K562 (cell line): ENCODE measurements around the gene BLOC1S4. TPM values are rescaled to one million over a fixed set of nuclear protein-coding genes. Genes with fewer than 3 reads are reported as not detected.
A peak's percentile ranks its signal among the peaks of the same experiment; 100 is the strongest.

Experiments used
- ARID2 ChIP-seq: fragments of 450-650 bp; IDR thresholded peaks from 2 replicates; pipeline ENCODE4 v1.6.1; 2017; ENCODE audit warnings: antibody characterized with exemption, mild to moderate bottlenecking
- CCAR2 ChIP-seq: fragments of 200-400 bp; formaldehyde crosslinking; IDR thresholded peaks from 2 replicates; pipeline ENCODE4 v1.6.1; 2017; ENCODE audit warnings: mild to moderate bottlenecking, low read depth, low read length
- CREBBP ChIP-seq: IDR thresholded peaks from one replicate; pipeline ENCODE4 v1.6.1; 2012; ENCODE audit warnings: low read depth, mild to moderate bottlenecking, control low read depth, inconsistent platforms, low read length
- ESRRB ChIP-seq: fragments of 250-450 bp; sonication (Bioruptor Pico); IDR thresholded peaks from 2 replicates; pipeline ENCODE4 v1.5.0; 2020; ENCODE audit warnings: mild to moderate bottlenecking, moderate library complexity, borderline replicate concordance
- GATAD2A ChIP-seq: fragments of 450-650 bp; IDR thresholded peaks from 2 replicates; pipeline ENCODE4 v1.6.1; 2017
- MTA1 ChIP-seq: fragments of 450-650 bp; IDR thresholded peaks from 2 replicates; pipeline ENCODE4 v1.6.1; 2017; ENCODE audit warnings: borderline replicate concordance
- NONO ChIP-seq, 2 experiments: fragments of 200-400 bp in 1 of 2; fragments of 450-650 bp in 1 of 2; formaldehyde crosslinking in 1 of 2; IDR thresholded peaks; 2 replicates each; pipeline ENCODE4 v1.6.1; 2017; ENCODE audit warnings: low read depth in 2 of 2, mild to moderate bottlenecking in 2 of 2, moderate library complexity in 2 of 2, low read length in 1 of 2
- RBFOX2 ChIP-seq: fragments of 200-400 bp; formaldehyde crosslinking; IDR thresholded peaks from 2 replicates; pipeline ENCODE4 v1.6.1; 2017; ENCODE audit warnings: low read depth, mild to moderate bottlenecking, low read length, moderate library complexity
- STAT5B ChIP-seq: fragments of 250-450 bp; sonication (Bioruptor Pico); IDR thresholded peaks from 2 replicates; pipeline ENCODE4 v1.8.0; 2021; ENCODE audit warnings: mild to moderate bottlenecking, inconsistent platforms
- SUPT5H ChIP-seq: fragments of 450-650 bp; IDR thresholded peaks from 2 replicates; pipeline ENCODE4 v1.6.1; 2016
- ZC3H11A ChIP-seq: IDR thresholded peaks from 2 replicates; pipeline ENCODE4 v1.6.1; 2012; ENCODE audit warnings: low read depth, low read length, improper control_type of control experiment
- ZC3H4 ChIP-seq: sonication (generic); formaldehyde crosslinking; IDR thresholded peaks from 2 replicates; pipeline ENCODE4 v1.9.0; 2021; ENCODE audit warnings: missing genetic modification reagents, borderline replicate concordance
- ZNF165 ChIP-seq: fragments of 250-450 bp; sonication (Bioruptor Pico); IDR thresholded peaks from 2 replicates; pipeline ENCODE4 v1.4.0; 2020; ENCODE audit warnings: borderline replicate concordance
- ZNF586 ChIP-seq: fragments of 450-650 bp; formaldehyde crosslinking; conservative IDR thresholded peaks from 2 replicates; pipeline ENCODE4 v1.4.0; 2020; ENCODE audit warnings: mild to moderate bottlenecking, moderate library complexity
- ZNF699 ChIP-seq: fragments of 250-450 bp; sonication (Bioruptor Pico); IDR thresholded peaks from 2 replicates; pipeline ENCODE4 v1.8.0; 2021; ENCODE audit warnings: mild to moderate bottlenecking, moderate library complexity; ENCODE audit not compliant: insufficient replicate concordance
- ZNF76 ChIP-seq: fragments of 250-450 bp; sonication (Bioruptor Pico); IDR thresholded peaks from 2 replicates; pipeline ENCODE4 v1.4.0; 2020; ENCODE audit warnings: mild to moderate bottlenecking, moderate library complexity, borderline replicate concordance
- ZNF785 ChIP-seq: fragments of 250-450 bp; sonication (Bioruptor Pico); IDR thresholded peaks from 2 replicates; pipeline ENCODE4 v1.4.0; 2020; ENCODE audit warnings: mild to moderate bottlenecking
- polyA plus RNA-seq, 8 experiments: library from polyadenylated mRNA; depleted of rRNA in 4 of 8; stranded (reverse) in 5 of 8; unstranded in 3 of 8; fragments of >200 nt; fragmentation: Nextera tagmentation in 2 of 8; fragmentation: Illumina TruSeq in 1 of 8; extraction: Ambion mirVana in 2 of 8; extraction: Trizol in 1 of 8; gene quantifications; 2 replicates each; pipeline versions ENCODE4 v1.2.1 to v1.2.3, GENCODE V29; 2011 to 2014; ENCODE audit warnings: inconsistent platforms in 1 of 8, missing spikeins in 1 of 8
- total RNA-seq, 7 experiments: library from RNA; depleted of rRNA in 6 of 7; stranded (reverse); fragments of >200 nt in 6 of 7; fragmentation: Illumina TruSeq in 2 of 7; extraction: Trizol in 2 of 7; gene quantifications; 2 replicates each; pipeline versions ENCODE4 v1.2.1 to v1.2.3, GENCODE V29; 2011 to 2021; ENCODE audit warnings: low replicate concordance in 1 of 7
- TF ChIP-seq, protein P1 (sequence below): fragments of 450-650 bp; IDR thresholded peaks from 2 replicates; pipeline ENCODE4 v1.6.1; 2014; ENCODE audit warnings: low read depth, mild to moderate bottlenecking, moderate library complexity, borderline replicate concordance
- TF ChIP-seq, protein P2 (sequence below): fragments of 450-650 bp; IDR thresholded peaks from 2 replicates; pipeline ENCODE4 v1.6.1; 2017; ENCODE audit warnings: antibody characterized with exemption
- TF ChIP-seq, protein P3 (sequence below): IDR thresholded peaks from 2 replicates; pipeline ENCODE4 v1.6.1; 2011; ENCODE audit warnings: borderline replicate concordance, low read depth, mild to moderate bottlenecking, moderate library complexity, low read length; ENCODE audit not compliant: insufficient read depth, poor library complexity, severe bottlenecking
- TF ChIP-seq, protein P4 (sequence below), 2 experiments: fragments of 450-650 bp in 1 of 2; sonication (generic) in 1 of 2; formaldehyde crosslinking; conservative IDR thresholded peaks; 2 replicates each; pipeline versions ENCODE4 v1.4.0 to v1.8.1; 2020 to 2022; ENCODE audit warnings: mild to moderate bottlenecking in 1 of 2, missing genetic modification reagents in 1 of 2
- TF ChIP-seq, protein P5 (sequence below): fragments of 250-450 bp; sonication (Bioruptor Pico); IDR thresholded peaks from 2 replicates; pipeline ENCODE4 v1.6.1; 2021; ENCODE audit warnings: mild to moderate bottlenecking

BLOC1S4 gene
- total and polyA plus RNA-seq, 9 of the 15 experiments (the other 6 are each of a cell fraction or from before 2014, with no cell fraction given): 3.1 to 31.6 (median 11.2) TPM

DNA sequence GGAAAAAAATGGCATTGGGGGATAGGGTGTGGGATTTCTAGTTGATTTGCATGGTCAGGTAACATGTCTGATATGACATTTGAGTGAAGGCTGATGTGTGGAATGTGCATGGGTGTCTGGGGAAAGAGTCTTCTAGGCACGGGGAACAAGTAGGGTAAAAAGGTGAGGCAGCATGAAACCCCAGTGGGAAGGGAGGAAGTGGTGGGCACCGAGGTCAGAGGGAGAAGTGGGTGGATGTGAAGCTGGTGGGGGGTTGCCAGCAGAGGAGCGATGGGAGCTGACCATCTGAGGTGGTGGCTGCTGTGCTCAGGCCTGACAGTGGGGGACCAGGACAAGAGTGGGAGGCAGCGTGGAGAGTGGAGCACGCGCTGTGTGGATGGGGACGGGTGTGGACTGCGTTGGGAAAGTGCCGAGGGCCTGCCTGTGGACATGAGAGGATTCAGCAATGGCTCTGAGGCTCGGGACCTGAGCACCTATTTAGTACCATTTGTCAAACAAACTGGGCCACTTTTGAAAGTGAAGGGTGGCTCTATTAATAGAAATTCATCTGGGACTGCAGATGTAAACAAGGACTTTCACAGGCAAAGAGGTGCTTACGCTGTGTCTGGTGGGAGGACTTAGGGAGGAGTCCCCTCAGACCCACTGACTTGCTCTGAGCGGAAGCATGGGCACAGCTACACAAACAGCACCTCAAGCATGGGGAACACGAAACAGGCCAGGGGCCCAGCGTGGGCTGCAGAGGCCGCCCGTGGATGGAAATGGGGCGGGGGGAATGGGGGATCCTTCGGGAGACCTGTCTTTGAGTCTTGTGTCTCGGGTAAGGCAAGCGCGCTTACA is 39.0 kb upstream of the BLOC1S4 start (continued):
- TF ChIP-seq CCAR2 (no peak), CREBBP (no peak), ZNF785 (CRISPR knock-in tag) (no peak), ZC3H11A (no peak), ZNF76 (CRISPR knock-in tag) (no peak), STAT5B (CRISPR knock-in tag) (no peak), ESRRB (CRISPR knock-in tag) (no peak), ZC3H4 (CRISPR knock-in tag) (no peak), NONO (IDR thresholded peaks at IDR 0.05; ENCODE audit: low read depth in 2 of 2, low read length in 1 of 2) (no peak), ZNF699 (CRISPR knock-in tag) (no peak), GATAD2A (no peak), ZNF165 (CRISPR knock-in tag) (no peak), ARID2 (no peak), RBFOX2 (peak; percentile 74), SUPT5H (peak; percentile 81), ZNF586 (CRISPR knock-in tag) (no peak), MTA1 (no peak)
- TF ChIP-seq, protein P1, sequence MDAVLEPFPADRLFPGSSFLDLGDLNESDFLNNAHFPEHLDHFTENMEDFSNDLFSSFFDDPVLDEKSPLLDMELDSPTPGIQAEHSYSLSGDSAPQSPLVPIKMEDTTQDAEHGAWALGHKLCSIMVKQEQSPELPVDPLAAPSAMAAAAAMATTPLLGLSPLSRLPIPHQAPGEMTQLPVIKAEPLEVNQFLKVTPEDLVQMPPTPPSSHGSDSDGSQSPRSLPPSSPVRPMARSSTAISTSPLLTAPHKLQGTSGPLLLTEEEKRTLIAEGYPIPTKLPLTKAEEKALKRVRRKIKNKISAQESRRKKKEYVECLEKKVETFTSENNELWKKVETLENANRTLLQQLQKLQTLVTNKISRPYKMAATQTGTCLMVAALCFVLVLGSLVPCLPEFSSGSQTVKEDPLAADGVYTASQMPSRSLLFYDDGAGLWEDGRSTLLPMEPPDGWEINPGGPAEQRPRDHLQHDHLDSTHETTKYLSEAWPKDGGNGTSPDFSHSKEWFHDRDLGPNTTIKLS: no peak
- TF ChIP-seq, protein P2, sequence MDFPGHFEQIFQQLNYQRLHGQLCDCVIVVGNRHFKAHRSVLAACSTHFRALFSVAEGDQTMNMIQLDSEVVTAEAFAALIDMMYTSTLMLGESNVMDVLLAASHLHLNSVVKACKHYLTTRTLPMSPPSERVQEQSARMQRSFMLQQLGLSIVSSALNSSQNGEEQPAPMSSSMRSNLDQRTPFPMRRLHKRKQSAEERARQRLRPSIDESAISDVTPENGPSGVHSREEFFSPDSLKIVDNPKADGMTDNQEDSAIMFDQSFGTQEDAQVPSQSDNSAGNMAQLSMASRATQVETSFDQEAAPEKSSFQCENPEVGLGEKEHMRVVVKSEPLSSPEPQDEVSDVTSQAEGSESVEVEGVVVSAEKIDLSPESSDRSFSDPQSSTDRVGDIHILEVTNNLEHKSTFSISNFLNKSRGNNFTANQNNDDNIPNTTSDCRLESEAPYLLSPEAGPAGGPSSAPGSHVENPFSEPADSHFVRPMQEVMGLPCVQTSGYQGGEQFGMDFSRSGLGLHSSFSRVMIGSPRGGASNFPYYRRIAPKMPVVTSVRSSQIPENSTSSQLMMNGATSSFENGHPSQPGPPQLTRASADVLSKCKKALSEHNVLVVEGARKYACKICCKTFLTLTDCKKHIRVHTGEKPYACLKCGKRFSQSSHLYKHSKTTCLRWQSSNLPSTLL: no peak
- TF ChIP-seq, protein P3, sequence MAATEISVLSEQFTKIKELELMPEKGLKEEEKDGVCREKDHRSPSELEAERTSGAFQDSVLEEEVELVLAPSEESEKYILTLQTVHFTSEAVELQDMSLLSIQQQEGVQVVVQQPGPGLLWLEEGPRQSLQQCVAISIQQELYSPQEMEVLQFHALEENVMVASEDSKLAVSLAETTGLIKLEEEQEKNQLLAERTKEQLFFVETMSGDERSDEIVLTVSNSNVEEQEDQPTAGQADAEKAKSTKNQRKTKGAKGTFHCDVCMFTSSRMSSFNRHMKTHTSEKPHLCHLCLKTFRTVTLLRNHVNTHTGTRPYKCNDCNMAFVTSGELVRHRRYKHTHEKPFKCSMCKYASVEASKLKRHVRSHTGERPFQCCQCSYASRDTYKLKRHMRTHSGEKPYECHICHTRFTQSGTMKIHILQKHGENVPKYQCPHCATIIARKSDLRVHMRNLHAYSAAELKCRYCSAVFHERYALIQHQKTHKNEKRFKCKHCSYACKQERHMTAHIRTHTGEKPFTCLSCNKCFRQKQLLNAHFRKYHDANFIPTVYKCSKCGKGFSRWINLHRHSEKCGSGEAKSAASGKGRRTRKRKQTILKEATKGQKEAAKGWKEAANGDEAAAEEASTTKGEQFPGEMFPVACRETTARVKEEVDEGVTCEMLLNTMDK: no peak
- TF ChIP-seq, protein P4, sequence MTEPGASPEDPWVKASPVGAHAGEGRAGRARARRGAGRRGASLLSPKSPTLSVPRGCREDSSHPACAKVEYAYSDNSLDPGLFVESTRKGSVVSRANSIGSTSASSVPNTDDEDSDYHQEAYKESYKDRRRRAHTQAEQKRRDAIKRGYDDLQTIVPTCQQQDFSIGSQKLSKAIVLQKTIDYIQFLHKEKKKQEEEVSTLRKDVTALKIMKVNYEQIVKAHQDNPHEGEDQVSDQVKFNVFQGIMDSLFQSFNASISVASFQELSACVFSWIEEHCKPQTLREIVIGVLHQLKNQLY (CRISPR knock-in tag; conservative IDR thresholded peaks at IDR 0.05): no peak
- TF ChIP-seq, protein P5, sequence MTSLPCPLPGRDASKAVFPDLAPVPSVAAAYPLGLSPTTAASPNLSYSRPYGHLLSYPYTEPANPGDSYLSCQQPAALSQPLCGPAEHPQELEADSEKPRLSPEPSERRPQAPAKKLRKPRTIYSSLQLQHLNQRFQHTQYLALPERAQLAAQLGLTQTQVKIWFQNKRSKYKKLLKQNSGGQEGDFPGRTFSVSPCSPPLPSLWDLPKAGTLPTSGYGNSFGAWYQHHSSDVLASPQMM (CRISPR knock-in tag): no peak
